Measurements from ENCODE around the gene BABAM2.

- TF ChIP-seq CTCF (IDR thresholded peaks at IDR 0.05; ENCODE audit: poor library complexity) (no peak), EZH2 (IDR thresholded peaks at IDR 0.05; ENCODE audit: borderline replicate concordance) (no peak), EZH2phosphoT487 (IDR thresholded peaks at IDR 0.05; ENCODE audit: low read depth, severe bottlenecking, unreplicated experiment) (no peak)
Observed at GRCh38 chr2:28175028-28175427, 284.5 kb downstream of the BABAM2 start.

Data from hepatocyte (in vitro differentiated cells).